Measurements from ENCODE around the gene LRRC10B.

GRCh38 chr11:61547246-61547645 is 38.7 kb downstream of the LRRC10B start:
- TF ChIP-seq CTCF (conservative IDR thresholded peaks at IDR 0.05) (no peak), EZH2 (IDR thresholded peaks at IDR 0.05; ENCODE audit: low read depth) (no peak)

All from PC-9 (cell line).